HG03520 (cell line): ENCODE data around the gene MCUB.
"Not testable (repeated sequence)": the region's sequence is repeated elsewhere in the genome, so short reads cannot be mapped to it uniquely, and the experiment has no call there.

Experiments used
- ATAC-seq: cut with Tn5 transposase; IDR thresholded peaks from one replicate; pipeline ENCODE4 v1.9.1; 2021; ENCODE audit warnings: mild to moderate bottlenecking, moderate library complexity; ENCODE audit not compliant: unreplicated experiment

MCUB gene, protein sequence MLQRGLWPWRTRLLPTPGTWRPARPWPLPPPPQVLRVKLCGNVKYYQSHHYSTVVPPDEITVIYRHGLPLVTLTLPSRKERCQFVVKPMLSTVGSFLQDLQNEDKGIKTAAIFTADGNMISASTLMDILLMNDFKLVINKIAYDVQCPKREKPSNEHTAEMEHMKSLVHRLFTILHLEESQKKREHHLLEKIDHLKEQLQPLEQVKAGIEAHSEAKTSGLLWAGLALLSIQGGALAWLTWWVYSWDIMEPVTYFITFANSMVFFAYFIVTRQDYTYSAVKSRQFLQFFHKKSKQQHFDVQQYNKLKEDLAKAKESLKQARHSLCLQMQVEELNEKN

DNA sequence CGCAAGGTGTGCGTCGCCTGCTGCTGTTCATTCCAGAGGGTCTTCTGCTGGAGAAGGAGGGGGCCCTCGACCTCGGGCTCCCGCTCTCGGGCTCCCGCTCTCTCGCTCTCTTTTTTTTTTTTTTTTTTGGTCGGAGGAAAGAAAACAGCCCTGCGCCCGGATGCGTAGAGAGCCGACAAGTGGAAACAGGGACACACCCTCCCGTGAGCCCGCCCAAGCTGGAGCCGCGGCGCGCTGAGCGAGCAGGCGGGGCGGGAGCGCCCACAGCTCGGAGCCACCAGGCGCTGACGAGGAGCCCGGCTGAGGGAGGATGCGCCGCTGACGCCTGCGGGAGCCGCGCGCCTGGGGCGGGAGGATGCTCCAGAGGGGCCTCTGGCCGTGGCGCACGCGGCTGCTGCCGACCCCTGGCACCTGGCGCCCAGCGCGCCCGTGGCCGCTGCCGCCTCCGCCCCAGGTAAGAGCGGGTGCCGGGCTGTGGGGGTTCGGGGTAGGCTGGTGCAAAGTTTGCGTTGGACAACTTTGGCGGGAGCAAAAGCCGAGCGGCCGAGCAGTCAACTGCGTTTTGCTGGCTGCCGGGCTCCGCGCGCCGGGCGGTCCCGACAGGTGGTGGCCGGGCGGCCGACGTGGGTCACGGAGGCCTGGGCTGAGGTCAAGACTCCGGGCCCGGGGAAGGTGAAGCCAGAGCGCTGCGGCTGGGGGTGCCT, at the start of gene MCUB:
Gene MCUB, plus strand, starts transcription at position 264 of the 704 bp plus-strand sequence. Its CDS starts 92 bp downstream, at position 356.
- ATAC-seq, result peak; percentile 90

DNA sequence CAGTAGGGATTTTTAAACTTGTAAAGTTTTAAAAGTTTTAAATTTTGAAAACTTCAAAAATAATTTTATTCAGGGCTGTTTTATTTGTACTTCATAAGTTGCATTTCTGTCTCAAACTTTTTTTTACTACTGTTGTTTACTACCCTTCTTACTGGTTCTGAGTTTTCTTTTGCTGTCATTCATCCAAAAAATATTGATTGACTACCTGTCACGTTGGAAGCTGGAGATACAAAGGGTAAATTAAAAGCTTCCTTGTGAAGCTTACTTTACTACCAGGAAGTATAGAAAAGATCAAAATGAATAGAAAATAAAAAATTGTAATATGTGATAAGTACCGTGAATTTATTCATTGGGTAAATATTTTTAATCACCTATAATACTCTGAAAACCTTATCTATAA, 49.4 kb upstream of the MCUB start:
- ATAC-seq, result no peak

DNA sequence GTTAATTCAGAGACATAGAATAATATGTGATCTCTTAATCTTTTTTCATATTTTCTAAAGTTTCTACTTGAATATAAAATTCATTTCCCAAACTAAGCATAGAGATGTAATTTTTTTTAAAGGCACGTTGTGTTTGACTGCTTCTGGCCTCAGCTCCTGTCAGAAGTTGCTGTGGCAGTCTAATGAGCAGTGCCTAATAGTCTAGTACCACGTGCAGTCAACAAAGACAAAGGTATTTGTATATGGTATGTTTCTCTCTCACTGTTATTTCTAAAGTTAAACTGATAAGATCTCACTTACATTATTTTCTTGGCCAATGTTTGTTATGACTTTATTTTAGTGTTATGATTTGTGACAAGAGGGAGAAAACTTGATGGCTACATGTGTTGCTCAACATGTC, 48.6 kb upstream of the MCUB start:
- ATAC-seq, result no peak

DNA sequence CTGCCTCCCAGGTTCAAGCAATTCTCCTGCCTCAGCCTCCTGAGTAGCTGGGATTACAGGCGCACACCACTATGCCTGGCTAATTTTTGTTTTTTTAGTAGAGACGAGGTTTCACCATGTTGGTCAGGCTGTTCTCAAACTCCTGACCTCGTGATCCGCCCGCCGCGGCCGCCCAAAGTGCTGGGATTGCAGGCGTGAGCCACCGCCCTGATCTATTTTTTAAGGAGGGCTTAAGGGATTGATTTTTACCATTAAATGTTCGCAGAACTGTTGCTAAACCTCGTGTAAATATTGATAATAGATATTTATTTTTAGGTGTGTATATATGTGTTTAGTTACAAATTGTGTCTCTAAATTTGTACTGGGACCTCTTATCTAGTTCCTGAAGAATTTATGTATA, 46.7 kb upstream of the MCUB start:
- ATAC-seq, result not testable (repeated sequence)

DNA sequence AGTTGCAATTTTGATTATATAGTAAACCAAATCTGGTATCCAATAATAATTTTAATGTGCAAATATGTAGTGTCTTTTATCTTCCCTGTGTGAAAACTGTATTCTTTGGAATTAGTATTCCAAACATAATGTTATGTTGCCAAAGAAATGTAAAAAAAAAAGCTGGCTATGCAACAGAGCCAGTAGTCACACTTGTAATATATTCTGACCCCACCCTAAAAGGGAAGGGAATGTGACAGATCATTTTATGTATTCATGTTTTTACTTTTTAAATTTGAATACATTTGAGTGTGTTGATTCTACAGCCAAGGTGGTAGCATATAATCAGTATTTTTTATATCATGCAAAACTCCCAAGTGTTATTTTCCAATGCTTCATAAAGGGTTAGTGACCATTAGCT, 27.9 kb upstream of the MCUB start:
- ATAC-seq, result no peak

DNA sequence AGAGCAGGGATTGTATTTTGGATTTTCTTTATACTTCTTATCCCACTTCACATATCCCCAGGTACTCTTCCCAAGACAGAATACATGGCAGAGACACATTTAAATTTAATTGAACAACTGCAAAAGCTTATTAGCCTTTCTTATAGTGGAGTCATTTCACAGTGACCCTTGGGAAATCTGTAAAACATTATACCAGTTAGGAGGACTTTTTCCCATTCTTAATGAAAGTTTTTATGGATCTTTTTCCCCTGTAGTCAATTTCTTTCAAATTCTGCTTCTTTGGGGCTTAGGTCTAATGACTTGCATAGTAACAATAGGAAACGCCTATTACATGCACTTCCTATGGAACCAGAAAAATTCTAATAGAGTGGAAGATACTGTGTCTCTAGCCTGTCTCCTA, 14.6 kb upstream of the MCUB start:
- ATAC-seq, result no peak

DNA sequence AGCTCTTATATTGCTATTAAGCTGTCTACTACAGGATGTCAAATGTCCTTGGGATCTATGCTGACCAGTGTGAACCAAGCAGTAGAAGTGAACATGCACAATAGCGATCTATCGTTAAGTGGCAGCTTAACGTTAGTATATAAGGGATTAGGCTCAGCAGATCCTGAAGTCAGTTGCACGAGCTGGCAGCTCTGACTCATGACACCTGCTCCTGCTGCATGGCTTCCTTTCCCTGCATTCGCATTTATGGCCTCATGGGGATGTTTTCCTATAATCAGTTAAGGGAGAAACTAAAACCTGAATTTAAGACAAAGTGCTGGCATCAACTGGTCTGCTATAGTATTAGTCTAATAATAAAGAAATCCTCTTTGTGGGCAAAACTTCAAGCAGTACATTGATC, 12.7 kb upstream of the MCUB start:
- no peak for ATAC-seq

DNA sequence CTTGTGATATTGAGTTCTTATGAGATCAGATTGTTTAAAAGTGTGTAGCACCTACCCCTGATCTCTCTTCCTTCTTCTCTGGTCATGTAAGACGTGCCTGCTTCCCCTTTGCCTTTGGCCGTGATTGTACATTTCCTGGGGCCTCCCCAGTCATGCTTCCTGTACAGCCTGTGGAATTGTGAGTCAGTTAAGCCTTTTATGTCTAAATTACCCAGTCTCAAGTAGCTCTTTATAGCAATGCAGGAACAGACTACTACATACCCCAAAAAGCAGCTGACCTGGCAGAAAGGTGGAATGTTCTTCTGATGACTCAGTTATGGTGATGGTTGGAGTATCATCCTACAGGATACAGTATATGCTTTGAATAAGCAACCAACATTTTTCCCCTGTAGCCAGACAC, 11.4 kb upstream of the MCUB start:
- no peak for ATAC-seq

DNA sequence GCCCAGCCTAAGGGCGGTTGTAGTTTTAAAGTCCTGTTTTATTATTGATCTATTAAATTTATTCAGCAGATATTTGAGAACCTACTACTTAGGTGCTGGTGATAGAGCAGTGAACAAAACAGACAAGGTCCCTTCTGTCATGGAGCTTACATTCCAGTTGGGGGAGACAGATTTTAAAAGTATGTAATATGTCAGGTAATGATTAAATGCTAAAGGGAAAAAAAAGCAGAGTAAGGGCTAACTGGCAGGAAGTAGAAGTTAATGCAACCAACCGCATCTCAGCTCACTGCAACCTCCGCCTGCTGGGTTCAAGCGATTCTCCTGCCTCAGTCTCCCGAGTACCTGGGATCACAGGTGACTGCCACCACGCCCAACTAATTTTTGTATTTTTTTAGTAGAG, 7.8 kb upstream of the MCUB start:
- ATAC-seq, result no peak

DNA sequence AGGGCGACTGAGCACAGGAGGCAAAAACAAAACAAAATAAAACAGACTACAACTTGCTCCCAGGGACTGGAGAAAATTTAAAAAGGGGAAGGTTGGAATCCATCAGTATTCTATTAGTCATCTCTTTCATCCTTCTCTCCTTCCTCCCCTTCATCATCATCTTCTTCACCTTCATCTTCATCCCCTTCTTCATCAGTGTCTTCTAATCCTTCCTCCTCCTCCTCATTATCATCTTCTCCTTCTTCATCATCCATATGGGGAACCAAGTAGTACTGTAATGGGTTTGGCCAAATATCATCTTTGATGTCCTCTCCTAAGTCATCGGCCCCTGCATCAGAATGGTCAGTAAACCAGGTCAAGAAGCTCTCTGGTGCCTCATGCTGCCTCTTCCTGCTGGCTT, 6.9 kb upstream of the MCUB start:
- ATAC-seq, result no peak

DNA sequence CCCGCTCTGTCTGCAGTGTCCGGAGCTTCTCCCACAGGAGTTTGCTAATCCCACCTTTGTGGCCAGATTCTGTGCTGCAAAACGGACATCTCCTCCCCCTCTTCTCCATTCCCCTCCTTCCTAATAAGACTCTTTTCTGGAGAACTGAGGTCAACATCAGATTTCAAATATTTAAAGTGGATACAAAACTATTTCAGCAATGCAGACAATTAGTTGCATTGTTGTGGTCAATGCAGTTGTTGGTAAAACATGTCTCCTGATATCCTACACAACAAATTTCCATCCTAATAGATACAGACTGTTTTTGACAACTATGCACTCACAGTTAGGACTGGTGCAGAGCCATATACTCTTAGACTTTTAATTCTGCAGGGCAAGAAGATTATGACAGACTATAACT, 5.1 kb upstream of the MCUB start:
- no peak for ATAC-seq

DNA sequence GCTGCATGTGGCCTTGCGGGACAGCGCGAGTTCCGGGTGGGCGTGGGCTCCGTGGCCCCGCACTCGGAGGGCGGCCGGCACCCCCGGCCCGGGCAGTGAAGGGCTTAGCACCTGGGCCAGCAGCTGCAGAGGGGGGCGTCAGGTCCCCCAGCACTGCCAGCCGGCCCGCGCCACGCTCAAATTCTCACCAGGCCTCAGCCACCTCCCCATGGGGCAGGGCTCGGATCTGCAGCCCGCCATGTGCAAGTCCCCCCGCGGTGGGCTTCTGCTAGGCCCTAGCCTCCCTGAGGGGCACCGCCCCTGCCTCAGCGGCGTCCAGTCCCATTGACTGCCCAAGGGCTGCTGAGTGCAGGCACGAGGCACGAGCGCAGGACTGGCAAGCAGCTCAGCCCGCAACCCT, 2.6 kb upstream of the MCUB start:
- ATAC-seq, result no peak

DNA sequence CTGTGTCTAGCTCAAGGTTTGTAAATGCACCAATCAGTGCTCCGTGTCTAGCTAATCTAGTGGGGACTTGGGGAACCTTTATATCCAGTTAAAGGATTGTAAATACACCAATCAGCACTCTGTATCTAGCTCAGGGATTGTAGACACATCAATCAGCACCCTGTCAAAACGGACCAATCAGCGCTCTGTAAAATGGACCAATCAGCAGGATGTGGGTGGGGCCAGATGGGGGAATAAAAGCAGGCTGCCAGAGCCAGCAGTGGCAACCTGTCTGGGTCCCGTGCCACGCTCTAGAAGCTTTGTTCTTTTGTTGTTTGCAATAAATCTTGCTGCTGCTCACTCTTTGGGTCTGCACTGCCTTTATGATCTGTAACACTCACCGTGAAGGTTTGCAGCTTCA, 2.0 kb upstream of the MCUB start:
- not testable (repeated sequence) for ATAC-seq

DNA sequence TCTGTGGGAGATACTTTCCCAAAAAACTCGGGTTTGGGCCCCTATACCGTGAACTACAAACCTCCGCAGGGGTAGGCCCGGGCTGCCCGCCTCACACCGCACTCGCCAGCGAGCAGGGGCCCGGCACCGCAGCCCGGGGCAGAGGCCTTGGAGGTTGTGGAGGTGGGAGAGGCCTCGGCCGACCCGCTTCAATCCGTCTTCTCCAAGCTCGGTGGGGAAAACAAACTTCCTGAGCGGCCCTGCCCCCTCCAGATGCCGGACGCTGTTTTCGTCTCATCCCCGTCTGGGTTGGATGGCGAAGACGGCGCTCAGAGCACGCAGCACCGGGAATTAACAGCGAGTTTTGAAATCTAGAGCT, 442 bp upstream of the MCUB start:
- ATAC-seq, result peak; percentile 16

DNA sequence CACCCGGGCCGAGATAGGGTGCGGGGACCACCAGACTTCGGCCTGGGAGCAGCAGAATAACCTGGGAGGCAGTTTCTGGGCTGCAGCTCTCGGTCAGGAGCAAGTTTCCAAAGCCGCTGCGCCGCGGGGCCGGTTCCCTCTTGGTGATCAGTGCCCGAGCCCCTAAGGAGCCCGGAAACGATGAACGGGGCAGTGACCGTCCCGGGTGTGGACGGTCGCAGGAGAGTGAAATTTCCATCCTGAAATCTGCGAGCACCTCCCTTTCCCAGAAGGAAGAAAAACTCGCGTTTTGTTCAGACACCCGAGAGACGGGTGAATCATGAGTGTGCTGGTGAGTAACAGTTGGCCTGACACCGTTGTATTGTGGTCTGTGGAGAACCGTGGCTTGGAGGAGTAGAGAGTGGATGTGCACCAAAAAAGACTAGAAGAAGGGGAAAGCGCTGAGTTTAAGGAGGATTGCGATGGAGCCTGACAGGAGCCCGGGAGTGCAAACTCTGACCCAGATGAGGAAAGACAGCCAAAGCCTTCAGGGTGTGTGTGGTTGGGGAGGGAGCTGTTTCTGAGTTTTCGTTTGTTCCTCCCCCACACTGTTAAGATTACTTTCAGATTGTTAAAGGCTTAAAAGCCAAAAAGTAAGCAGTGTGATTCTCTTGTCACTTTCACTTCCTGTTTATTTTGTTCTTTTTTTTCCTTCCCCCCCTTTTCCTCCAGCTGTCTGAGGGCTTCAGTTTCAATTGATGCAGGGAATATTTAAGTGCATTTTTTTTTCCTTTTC, 828 bp downstream of the MCUB start:
- ATAC-seq, result peak; percentile 59

DNA sequence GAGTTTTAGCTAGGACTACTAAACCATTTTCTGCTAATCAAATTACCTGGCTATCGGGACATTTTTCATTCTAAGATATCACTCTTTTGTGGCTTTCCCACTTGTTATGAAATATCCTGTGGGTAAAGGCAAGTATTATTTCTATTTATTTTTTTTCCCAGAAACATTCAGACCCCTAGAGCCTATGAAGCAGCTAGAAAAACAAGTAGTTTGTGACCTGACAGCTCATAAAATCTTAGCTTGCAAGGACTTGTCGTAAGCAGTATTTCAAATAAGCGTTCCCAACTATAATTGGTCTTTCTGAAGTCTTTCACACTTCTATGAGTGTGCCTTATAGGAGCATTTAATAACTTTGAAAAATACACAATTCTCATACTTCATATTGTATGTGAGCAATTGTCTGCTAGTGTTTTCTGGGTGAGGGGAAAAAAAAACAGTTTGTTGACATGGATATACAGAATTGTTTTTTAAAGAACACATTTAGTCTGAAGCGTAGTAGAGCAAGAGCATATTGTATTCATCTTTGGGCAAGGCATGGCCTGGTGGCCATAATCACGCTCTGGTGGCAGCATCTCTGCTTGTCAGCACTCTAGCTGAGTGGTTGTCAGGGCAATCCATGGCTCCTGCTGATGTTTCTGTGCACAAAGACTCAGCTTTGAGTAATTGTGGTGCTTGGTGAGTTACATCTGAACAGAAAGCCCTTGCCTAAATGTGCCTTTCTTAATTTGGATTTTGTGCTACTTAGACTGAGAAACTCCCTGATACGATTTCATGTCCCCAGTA, 2.6 kb downstream of the MCUB start:
- no peak for ATAC-seq

DNA sequence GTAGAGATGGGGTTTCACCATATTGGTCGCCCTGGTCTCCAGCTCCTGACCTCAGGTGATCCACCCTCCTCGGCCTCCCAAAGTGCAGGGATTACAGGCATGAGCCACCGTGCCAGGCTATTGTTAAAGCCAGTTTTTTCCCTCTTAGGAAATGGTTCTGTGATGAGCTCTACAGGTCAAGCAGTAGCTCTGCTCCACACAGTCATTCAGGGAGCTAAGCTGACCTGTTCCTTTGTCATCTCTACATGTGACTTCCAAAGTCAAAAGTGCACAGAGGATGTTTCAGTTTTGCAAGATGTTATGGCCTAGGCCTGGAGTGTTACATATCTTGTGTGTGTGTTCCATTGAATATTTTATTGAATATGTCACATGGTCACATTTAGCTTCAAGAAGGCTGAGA, 11.4 kb downstream of the MCUB start:
- no peak for ATAC-seq

DNA sequence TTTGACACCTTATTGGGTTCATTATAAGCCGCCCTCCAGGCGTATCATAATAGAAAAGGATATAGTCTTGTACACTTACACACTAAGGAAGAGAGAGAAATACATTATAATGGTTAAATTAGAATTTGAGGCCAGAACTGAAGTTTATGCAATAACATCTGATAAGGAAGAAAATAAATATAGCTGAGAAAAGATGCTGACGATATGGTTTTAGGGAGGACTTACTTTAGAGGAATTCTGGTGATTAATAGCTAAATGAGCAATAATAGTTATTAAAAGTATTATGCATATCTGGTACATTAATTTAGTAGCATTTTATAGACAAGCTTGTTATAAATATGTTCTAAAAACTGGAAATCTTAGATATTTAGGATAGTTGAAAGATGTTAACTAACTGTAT, 12.1 kb downstream of the MCUB start:
- no peak for ATAC-seq

DNA sequence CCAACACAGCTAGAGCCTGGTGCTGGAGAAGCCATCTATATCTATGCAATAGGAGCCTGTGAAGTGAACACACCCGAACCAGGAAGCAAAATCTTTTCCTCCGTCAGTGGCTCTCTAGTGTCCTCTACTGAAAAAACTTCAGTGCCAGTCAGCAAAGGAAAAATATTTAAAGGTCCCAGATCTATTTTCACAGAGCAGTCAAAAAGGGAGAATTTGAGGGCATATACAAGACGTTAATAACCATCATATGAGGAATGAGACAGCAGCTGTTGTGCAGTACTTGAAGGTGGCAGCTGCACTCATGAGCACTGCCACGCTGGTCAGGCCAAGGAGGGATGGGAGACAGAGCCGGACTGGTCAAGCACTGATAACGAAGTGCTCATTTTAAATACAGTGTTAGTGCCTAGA, 14.4 kb downstream of the MCUB start:
- no peak for ATAC-seq

DNA sequence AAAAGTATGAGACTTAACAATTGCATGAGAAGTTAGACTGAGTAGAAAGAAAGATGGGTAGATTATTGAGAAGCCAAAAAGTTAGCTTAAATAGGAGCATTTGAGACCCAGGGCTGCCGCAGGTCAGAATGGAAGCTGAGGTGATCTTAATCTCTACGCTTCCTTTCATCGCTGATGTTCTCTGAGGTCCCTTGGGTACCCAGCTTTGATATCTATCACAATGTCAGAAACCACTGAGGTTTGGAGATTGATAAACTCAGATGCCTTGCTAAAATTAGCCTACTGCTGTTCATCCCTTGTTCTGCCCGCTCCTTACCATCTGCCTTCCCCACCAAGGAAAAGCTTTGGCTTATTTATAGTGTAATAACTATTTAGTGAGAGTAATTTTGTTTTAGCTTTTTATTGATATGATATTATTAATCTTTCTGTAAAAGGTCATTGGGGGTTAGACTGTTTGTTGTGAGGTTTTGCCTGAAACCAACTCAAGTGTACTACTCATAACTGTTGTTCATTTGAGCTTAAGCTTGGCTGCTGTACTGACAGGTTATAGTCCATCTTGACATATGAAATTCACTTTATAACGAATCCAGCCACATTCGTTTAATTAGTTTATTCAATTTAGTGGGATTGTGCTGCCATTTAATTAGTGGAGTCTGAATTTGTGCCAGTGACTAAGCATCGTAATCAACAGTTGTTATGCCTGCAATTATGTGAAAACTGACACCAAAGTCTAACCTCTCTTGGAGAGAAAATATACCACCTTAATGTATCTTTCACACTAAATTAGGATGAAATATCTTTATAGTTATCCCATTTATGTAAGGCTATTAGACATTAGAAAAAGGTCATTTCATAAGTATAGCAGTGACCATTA, 15.1 kb downstream of the MCUB start:
- no peak for ATAC-seq
